ENCODE measurements around the gene VWA5B1.

The VWA5B1 gene

GRCh38 chr1:20349561-20349960 lies 58.9 kb downstream of the VWA5B1 start:
- Mint-ChIP-seq H3K9me3 (peaks cover 7% of the 10 kb centered on the region), H3K27me3 (ENCODE audit: low read depth, poor library complexity) (peaks cover 15% of the 10 kb centered on the region), H3K4me3 (no peak overlapping the region), H3K27ac (no peak overlapping the region), H3K4me1 (peaks cover 15% of the 10 kb centered on the region), H3K36me3 (ENCODE audit: low read depth) (no peaks in the 10 kb centered on the region)
- TF ChIP-seq, protein P1, sequence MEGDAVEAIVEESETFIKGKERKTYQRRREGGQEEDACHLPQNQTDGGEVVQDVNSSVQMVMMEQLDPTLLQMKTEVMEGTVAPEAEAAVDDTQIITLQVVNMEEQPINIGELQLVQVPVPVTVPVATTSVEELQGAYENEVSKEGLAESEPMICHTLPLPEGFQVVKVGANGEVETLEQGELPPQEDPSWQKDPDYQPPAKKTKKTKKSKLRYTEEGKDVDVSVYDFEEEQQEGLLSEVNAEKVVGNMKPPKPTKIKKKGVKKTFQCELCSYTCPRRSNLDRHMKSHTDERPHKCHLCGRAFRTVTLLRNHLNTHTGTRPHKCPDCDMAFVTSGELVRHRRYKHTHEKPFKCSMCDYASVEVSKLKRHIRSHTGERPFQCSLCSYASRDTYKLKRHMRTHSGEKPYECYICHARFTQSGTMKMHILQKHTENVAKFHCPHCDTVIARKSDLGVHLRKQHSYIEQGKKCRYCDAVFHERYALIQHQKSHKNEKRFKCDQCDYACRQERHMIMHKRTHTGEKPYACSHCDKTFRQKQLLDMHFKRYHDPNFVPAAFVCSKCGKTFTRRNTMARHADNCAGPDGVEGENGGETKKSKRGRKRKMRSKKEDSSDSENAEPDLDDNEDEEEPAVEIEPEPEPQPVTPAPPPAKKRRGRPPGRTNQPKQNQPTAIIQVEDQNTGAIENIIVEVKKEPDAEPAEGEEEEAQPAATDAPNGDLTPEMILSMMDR (IDR thresholded peaks at IDR 0.05): no peak
- no peak for DNase-seq

DNA sequence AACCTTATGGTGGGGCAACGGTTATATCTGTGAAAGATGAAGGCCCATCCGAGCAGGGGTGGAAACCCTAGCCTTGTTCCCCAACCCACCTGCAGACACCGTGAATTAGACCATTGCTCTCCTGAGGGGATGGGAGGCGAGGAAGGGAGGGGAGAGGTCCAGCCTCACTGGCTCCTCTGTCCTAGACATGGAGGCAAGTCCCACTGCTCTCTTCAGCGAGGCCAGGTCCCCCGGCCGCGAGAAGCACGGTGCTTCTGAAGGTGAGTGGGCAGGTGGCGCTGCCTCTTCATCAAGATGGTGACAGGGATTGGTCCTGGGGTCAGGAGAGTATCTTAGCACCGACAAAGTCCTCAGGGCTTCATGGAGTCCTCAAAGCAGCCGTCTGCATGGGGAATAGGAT lies 59.3 kb downstream of the VWA5B1 start:
- no peak for DNase-seq
- TF ChIP-seq, protein P1 (IDR thresholded peaks at IDR 0.05): no peak
- Mint-ChIP-seq H3K4me3 (no peak overlapping the region), H3K27me3 (ENCODE audit: low read depth, poor library complexity) (peaks cover 11% of the 10 kb centered on the region), H3K27ac (no peak overlapping the region), H3K4me1 (peaks cover 11% of the 10 kb centered on the region), H3K36me3 (ENCODE audit: low read depth) (no peaks in the 10 kb centered on the region), H3K9me3 (peaks cover 7% of the 10 kb centered on the region)

DNA sequence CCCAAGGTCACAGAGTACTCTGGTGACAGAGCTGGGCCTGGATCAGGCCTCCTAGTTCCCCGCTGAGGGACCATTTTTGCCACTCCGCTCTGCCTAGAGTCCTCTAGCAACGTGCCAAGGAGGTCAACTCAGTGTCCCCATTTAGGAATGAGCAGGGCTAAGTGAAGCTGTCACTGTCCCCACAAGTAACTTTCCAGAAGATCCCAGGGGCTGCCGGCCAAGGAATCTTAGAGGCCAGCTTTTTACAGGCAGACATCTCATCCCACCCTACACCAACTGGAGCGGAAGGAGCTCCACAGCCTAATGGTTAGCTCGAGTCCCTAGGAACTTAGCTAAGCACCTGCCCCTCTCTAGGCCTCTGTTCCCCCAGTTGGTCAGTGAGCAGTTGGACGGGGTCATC lies 59.7 kb downstream of the VWA5B1 start:
- H3K27me3 Mint-ChIP-seq (ENCODE audit: low read depth, poor library complexity): peaks cover 11% of the 10 kb centered on the region
- no peak for DNase-seq
- H3K4me3 Mint-ChIP-seq: no peak overlapping the region
- no peak overlapping the region for H3K27ac Mint-ChIP-seq
- H3K36me3 Mint-ChIP-seq (ENCODE audit: low read depth): no peaks in the 10 kb centered on the region
- TF ChIP-seq, protein P1 (IDR thresholded peaks at IDR 0.05): no peak
- H3K4me1 Mint-ChIP-seq: peaks cover 11% of the 10 kb centered on the region
- H3K9me3 Mint-ChIP-seq: peaks cover 7% of the 10 kb centered on the region

DNA sequence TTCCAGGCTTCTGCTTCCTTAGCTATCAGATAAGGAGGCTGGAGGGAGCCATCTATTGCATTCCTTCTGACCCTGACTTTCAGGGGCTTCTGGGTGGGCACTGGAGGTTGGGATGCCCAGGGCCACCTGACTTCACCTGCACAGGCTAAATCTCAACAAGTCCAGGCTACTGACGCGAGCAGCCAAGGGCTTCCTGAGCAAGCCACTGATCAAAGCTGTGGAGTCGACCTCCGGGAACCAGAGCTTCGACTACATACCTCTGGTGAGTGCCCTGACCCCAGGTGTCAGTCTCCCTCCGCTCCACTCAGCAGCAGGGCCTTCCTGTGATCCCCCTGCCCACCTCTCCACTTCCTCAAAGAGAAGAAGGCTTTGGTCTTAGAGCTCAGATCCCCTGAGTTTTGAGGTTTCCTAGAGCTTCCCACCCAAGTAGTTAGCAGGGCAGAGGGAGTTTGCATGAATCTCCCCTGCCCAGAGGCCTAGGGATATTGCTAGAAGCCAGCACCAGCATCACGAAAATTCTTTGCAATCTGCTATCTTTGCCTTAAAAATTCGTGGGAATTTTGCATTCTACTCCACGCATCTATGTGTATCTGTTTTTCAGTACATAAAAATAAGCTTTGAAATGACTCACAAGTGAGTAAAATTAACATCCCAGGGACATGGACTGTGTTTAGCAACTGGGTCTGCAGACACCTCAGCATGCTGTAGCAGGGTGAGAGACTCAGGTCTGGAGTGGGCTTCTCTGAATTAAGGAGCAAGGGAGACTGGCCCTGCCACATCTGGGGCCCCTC lies 61.4 kb downstream of the VWA5B1 start:
- Mint-ChIP-seq H3K4me1 (peaks cover 11% of the 10 kb centered on the region), H3K36me3 (ENCODE audit: low read depth) (no peaks in the 10 kb centered on the region), H3K27me3 (ENCODE audit: low read depth, poor library complexity) (peaks cover 17% of the 10 kb centered on the region), H3K4me3 (no peak overlapping the region), H3K9me3 (no peaks in the 10 kb centered on the region), H3K27ac (no peak overlapping the region)
- TF ChIP-seq, protein P1 (IDR thresholded peaks at IDR 0.05): no peak
- no peak for DNase-seq

DNA sequence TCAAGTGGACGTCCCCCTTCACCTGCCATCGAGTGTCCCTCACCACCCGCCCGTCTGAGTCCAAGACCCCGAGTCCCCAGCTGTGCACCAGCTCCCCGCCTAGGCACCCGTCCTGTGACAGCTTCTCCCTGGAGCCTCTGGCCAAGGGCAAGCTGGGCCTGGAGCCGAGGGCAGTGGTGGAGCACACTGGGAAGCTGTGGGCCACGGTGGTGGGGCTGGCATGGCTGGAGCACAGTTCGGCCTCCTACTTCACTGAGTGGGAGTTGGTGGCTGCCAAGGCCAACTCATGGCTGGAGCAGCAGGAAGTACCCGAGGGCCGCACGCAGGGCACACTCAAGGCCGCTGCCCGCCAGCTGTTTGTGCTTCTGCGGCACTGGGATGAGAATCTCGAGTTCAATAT lies 63.2 kb downstream of the VWA5B1 start:
- H3K36me3 Mint-ChIP-seq (ENCODE audit: low read depth): no peaks in the 10 kb centered on the region
- DNase-seq: no peak
- peaks cover 8% of the 10 kb centered on the region for H3K4me1 Mint-ChIP-seq
- no peak overlapping the region for H3K4me3 Mint-ChIP-seq
- TF ChIP-seq, protein P1 (IDR thresholded peaks at IDR 0.05): no peak
- H3K9me3 Mint-ChIP-seq: no peaks in the 10 kb centered on the region
- no peak overlapping the region for H3K27ac Mint-ChIP-seq
- peaks cover 28% of the 10 kb centered on the region for H3K27me3 Mint-ChIP-seq (ENCODE audit: low read depth, poor library complexity)

GRCh38 chr1:20354610-20355009 lies 63.9 kb downstream of the VWA5B1 start:
- Mint-ChIP-seq H3K4me3 (no peak overlapping the region), H3K4me1 (peaks cover 11% of the 10 kb centered on the region), H3K27me3 (ENCODE audit: low read depth, poor library complexity) (peaks cover 36% of the 10 kb centered on the region), H3K27ac (no peak overlapping the region), H3K36me3 (ENCODE audit: low read depth) (no peaks in the 10 kb centered on the region), H3K9me3 (no peaks in the 10 kb centered on the region)
- no peak for DNase-seq
- TF ChIP-seq, protein P1 (IDR thresholded peaks at IDR 0.05): no peak

Measured in nephron progenitor cell (in vitro differentiated cells).